ENCODE data around the gene EVI5L.
"Not testable (repeated sequence)": the region's sequence is repeated elsewhere in the genome, so short reads cannot be mapped to it uniquely, and the experiment has no call there.

Gene EVI5L

DNA sequence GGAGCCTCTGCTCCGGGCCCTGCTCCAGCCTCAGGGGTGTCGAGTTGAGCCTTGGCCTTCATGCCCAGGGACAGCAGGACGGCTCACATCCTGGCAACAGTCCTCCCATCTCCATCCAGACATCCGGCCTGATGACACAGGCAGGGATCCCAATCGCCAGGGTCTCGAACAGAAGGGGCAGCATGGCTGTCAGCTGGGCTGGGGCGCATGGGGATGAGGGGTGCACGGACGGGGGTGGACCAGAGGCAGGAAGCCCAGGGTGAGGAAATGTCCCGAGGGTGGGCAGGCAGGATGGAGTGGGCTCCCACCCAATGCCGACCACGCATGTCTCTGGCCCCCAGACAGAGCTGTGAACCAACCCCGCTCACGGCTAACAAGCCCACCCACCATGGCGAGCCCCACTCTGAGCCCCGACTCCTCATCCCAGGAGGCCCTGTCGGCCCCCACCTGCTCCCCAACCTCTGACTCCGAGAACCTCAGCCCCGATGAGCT, 16.2 kb downstream of the EVI5L start:
- no peak for DNase-seq (ENCODE audit: low read depth in 2 of 2)

DNA sequence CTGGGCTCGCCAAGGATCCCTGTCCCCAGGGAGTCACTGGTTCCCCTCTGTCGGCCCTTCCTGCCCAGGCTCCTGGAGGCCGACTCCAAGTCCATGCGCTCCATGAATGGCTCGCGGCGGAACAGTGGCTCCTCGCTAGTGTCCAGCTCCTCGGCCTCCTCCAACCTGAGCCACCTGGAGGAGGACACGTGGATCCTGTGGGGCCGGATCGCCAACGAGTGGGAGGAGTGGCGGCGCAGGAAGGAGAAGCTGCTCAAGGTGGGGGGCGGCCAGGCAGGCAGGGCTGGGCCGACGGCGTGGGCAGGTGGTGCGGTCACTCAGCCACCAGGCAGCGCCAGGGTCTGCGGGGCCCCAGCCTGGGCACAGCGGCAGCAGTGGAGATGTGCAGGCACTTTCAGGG, 17.6 kb downstream of the EVI5L start:
- DNase-seq (ENCODE audit: low read depth in 2 of 2), result no peak

DNA sequence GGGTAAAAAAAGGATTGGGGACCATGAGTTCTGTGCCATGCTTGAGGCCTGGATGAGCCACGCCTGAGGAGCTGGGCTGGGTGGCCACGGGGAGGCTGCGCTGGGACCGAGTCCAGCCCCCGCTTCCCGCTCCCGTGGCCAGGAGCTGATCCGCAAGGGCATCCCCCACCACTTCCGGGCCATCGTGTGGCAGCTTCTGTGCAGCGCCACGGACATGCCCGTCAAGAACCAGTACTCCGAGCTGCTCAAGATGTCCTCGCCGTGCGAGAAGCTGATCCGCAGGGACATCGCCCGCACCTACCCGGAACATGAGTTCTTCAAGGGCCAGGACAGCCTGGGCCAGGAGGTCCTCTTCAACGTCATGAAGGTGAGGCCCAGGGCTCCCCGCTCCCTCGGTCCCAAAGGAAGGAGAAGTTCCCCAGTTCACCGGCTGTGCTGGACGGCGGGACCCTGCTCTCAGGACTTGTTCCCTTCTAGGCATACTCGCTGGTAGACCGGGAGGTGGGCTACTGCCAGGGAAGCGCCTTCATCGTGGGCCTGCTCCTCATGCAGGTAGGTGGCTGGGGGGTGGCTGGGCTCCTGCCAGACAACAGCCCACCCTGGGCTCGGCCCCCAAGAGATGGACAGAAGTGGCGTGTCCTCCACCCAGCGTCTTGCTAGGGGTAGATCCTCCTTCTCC, 18.9 kb downstream of the EVI5L start:
- DNase-seq (ENCODE audit: low read depth in 2 of 2), result no peak

DNA sequence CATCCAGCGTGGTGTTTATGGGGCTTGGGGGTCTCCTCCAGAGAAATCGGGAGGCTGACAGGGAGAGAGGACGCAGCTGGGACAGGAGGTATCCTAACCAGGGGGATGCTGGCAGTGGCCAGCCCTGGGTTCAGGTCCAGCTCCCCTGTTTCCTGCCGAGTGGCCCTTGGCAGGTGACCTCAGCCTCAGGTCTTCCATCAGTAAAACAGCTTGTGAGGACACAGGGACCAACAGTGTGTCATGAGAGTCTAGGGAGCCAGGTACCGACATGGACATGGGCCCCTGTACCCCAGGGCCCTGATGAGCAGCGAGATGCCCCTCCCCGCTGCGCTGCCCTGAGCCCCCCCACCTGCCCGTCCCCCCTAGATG, 19.6 kb downstream of the EVI5L start:
- DNase-seq (ENCODE audit: low read depth in 2 of 2), result no peak

DNA sequence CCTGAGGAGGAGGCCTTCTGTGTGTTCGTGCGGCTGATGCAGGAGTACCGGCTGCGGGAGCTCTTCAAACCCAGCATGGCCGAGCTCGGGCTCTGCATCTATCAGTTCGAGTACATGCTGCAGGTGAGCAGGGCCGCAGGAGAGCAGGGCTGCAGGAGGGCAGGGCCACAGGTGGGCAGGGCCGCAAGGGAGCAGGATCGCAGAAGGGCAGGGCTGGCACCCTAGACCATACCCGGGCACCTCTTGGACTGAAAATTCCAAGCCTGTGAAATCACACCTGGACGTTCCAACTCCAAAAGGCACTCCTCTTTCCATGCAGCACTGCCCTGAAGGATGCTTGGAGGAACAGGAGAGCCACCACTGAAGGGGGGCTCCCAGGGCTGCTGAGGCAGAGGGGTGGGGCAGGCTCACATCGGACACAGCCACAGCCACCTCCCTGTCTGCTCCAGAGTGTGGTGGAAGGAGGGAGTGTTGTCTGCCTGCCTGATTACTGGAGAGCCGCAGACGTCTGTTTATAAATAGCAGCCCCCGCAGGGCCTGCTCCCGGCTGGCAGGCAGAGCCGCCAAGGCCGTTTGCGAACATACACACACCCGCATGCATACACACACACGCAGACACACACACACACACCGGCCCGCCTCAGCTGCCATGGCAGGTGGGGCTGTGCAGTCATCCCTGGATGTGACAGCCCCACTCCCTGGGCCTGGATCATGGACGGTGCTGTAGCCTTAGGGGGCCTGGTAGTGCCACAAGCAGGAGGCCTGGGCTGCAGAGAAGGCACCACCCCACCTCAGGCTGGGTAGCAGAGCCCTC, 20.2 kb downstream of the EVI5L start:
- DNase-seq (ENCODE audit: low read depth in 2 of 2), result no peak

DNA sequence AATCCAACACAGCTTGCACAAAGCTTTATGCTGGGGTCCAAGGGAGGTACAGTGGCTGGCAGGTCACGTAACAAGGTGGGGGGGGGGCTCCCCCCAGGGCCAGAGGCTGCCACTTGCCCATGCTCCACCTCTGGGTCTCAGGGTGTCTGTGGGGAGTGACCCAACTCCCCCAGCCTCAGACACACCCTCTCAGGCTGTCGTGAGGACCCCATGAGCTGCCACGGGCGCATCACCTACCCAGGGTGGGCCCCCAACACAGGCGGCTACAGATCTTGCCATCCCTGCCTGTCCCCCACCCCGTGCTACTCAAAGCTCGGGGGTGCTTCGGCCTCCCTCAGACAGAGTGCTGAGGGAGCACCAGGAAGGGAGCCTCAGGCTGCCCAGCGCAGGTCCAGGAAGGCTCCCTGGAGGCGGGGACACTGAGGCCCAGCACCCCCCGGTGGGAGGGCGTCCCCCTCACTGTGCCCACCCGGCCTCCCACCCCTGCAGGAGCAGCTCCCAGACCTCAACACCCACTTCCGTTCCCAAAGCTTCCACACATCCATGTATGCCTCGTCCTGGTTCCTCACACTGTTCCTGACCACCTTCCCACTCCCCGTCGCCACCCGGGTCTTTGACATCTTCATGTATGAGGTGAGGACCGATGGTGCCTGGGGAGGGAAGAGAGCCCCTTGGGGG, 21.1 kb downstream of the EVI5L start:
- DNase-seq (ENCODE audit: low read depth in 2 of 2), result no peak

DNA sequence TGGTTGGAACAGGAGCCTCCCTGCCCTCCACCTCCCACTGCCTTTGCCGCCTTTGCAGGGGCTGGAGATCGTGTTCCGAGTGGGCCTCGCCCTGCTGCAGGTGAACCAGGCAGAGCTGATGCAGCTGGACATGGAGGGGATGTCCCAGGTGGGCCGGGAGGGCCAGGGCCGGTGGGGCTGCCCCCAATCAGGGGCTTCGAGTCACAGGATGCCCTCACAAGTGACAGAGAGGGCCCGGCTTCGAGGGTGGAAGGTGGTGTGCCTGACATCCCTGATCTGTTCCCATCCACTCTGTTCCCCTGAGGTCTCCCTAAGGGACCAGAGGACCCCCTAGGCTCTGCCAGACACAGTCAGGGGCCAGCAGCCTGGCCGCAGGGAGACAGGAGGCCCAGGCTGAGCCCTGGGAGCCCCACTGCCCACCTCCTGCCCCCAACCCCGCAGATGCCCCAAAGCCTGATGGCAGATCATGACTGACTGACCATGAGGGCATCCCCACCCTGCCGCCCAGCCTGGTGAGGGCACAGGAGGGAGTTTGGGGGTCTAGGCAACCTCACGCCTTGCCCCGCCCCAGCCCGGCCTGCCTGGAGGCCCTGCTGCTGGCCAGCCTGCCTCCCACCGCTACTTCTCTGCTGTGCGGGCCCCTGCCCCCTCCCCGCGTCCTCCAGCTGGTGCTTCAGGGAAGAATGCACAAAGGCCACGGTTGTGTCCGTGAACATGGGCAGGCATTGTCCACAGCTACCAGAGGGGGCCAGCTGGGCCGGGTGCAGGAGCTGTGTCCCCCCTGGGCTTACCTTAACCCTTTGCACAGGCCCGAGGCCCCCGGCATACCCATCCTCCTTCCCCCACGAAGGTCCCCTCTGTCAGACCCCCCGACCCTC, 21.8 kb downstream of the EVI5L start:
- no peak for DNase-seq (ENCODE audit: low read depth in 2 of 2)

DNA sequence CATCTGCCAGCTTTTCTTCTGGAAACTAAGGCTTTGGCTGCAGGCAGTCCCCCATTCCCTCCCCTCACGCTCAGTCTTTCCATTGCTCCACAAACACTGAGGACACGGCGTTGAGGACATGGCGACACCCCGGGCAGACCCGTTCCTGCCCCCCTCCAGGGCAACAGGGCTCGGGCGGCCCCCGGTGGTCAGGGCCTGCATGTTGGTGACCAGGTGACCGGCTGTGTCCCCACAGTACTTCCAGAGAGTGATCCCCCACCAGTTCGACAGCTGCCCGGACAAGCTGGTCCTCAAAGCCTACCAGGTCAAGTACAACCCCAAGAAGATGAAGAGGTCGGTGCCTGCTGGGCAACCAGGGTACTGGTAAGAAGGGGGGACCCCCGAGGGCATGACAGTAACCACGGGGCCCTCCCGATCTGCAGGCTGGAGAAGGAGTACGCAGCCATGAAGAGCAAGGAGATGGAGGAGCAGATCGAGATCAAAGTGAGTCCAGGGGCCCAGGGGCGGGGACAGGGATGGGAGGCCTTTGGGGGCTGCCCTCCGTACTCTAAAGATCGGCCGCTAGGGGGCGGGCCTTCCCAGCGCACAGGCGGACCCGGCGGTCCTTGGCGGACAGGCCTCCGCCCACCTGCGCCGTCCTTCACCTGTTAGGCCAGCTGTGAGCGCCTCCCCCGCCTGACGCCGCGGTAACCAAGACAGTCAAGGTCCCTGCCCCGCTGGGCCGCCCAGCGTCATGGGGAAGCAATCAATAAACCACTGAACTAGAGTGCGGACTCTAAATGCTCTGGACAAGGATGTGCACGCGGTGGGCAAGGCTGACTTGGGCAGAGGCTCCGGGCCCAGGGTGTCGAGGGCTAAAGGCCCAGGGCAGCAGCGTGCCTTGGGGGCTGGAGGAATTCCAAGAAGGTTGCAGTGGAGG, 23.1 kb downstream of the EVI5L start:
- peak in 1 of 2 donors; percentile 44 for DNase-seq (ENCODE audit: low read depth in 2 of 2)

DNA sequence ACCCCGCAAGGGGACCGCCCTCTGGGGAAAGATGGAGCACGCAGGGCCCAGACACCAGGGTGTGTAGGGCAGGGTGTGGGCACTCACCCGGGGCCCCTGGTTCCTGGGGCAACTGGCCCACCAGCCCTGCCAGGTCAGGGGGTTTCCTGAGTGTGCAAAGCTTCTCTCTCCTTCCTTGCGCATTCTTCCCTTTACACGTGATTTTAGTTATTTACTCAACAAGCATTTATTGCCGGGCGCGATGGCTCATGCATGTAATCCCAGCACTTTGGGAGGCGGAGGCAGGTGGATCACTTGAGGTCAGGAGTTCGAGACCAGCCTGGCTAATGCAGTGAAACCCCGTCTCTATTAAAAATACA, 23.7 kb downstream of the EVI5L start:
- DNase-seq (ENCODE audit: low read depth in 2 of 2), result no peak

DNA sequence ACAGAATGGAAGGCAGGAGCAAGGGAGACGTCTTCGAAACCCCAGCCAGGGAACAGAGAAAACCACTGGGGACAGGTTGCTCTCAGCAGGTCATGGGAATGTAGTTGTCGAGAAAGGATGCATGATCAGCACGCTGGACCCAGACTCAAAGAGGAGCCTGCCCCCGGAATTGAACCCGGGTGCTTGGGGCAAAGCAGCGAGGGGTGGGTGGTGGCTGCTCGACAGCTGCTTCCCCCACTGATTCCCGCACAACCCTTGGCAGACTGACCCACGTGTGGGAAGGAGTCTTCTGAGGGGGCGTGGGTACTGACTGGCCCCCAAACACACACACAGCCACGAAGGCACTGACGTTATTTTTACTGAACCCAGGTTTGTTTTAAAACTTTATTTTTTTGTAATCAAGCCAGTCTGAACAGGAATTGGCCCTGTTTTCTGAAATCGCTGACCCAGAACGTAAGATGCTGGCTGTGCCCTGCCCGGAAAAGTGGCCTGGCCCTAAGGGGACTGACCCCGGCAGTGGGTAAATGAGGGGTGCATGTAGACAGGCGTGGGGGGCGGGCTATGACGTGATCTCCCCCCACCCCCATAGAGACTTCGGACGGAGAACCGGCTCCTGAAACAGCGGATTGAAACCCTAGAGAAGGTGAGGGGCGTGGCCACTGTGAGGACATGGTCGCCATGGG, 25.5 kb downstream of the EVI5L start:
- no peak for DNase-seq (ENCODE audit: low read depth in 2 of 2)

DNA sequence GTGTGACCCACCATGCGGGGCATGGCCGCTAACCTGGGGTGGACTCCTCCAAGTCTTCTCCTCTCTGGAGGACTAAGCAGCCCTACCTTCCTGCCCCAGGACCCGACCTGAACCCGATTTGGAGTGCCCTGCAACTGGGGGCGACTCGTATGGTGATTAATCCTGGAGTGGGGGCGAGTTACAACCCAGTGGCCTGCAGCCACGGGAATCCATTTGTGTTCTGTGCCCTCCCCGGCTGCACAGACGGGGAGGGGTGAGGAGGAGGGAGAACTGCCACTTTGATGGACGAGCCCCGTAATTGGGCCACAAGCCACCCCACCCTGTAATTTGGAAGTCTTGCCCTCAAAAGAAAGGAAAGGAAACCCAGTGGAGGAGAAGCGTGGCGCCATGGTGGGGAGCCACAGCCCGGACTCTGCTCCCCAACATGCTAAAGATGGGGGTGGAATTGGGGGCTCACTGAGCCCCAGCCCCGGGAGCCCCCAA, 26.1 kb downstream of the EVI5L start:
- no peak for DNase-seq (ENCODE audit: low read depth in 2 of 2)

DNA sequence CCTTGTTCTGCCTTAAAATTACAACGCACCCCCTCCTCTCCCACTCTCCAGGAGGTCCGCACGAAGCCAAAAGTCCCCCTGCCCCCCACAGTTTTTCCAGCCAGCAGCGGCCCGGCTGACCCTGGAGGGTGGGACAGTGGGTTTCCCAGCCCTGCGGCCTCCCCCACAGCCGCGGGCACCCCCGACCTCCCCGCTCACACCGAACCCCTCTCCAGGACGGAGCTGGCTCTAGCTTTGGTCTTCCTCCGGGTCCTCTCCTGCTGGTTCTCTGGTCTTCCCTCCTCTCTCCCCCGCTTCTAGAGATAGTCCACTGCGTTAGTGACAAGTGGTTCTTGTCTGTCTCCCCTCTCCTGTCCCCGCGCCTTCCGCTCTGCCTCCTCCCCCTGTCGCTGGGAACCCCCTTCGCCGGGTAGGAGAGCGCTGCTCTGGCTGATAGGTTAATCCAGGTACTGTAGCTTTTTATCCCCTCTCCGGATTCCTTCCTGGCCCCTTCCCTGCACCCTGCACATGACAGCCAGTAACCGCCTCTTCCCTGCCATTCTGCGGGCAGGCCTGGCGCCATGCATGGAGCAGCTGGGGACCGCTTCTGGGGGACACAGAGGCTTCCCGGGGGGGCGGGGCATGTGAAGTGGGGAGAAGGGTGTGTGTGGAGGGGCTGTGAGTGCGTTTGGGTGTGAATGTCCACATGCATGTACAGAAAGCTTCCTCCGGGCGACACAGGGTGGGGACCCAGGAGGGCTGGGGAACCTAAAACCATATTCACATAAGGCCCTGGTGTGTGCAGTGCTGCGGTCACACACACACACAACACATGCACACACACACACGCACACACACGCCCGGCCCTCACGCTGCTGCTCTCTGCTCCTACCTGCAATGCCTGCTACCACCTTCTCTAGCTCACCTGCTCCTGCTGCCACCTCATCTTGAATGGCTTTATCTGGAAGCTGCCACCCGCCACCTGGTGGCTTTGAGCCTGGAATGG, 27.0 kb downstream of the EVI5L start:
- DNase-seq (ENCODE audit: low read depth in 2 of 2), result no peak

DNA sequence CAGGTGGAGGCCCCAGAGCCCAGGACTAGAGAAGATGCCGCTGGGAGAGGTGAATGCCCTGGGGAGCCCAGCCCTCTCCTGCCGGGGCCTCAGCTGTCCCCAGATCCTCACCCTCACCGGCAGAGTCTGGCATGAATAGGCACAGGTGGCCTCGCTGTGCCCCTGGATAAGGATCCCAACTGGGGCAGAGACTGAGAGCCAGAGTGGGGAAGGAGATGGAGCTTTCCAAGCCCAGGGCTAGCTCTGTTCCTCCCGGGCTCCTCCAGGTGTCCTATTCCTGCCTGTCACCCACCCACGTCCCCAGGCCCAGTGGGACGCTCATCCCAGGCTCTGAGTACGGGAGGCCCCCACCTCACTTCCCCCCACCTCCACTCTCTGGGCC, 27.7 kb downstream of the EVI5L start:
- DNase-seq (ENCODE audit: low read depth in 2 of 2), result no peak

DNA sequence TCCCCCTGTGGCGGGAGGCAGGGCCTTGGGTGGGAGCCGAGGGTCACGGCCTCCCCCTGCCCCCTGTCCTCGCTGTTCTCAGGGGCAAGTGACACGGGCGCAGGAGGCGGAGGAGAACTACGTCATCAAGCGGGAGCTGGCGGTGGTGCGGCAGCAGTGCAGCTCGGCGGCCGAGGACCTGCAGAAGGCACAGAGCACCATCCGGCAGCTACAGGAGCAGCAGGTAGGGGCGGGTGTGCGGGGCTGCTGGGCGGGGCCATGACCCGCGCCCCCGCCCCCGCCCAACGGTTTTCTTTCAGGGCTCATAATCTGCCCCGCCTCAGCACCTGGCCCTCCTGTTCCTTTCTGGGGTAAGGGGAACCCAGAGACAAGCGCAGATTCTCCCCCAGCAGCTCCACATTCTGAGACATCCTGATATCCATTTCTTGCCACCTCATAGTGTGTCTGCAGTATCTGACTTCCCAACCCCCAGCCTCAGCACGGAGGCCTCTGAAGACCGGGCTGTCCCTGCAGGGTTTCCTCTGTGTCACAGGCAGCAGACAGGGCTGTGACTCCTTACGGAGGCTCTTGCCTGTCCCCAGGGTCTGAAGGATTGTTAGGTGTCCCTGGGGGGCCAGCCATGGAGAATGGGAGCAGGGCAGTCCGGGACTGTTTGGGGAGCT, 28.2 kb downstream of the EVI5L start:
- no peak for DNase-seq (ENCODE audit: low read depth in 2 of 2)

DNA sequence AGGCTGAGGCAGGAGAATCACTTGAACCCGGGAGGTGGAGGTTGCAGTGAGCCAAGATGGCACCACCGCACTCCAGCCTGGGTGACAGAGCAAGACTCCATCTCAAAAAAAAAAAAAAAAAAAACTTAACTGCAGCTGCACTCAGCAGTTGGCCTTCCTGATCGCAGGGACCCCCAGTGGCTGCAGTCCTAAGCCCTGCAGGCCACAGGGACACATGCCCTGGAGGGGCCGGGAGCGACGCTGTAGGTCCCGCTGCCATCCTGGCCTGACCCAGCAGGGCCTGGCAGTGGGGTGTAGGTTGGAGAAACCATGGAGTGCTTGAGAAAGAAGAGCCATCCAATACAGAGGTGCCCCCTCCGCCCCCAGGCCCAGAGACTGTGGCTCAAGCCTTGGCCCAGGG, 29.1 kb downstream of the EVI5L start:
- not testable (repeated sequence) for DNase-seq (ENCODE audit: low read depth in 2 of 2)

DNA sequence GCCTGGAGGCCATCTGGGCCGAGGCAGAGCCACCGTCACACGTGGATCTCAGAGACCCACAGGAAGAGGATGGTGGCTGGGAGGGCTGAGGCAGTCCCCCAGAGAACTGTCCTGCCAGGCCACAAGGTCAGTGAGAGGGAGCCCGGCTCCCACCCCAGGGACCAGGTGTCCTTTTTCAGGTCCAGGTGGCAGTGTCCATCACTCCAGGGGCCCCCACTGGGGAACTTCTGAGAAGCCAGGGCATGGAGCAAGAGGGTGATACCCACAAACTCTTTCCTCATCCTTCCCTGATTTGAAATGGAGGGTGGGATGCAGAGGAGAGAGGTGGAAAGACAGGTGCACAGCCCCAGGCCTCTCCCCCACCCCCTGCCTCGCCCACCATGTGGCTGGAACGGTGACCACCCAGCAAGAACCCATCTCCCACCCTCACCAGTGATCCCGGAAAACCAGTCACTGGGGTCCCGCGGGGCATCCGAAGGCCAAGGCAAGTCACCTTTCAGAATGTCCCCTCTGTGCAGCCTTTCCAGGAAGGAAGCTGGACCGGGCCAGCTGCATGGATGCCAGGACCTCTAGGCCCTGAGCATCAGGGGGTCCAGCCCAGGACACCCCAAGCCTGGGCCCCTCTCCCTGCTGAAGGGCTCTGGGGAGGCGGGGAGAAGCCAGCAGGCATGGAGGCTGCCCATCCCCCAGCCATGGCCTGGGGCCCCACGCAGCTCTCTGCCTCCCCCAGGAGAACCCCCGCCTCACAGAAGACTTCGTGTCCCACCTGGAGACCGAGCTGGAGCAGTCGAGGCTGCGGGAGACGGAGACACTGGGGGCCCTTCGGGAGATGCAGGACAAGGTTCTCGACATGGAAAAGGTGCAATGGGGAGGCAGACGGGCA, 30.1 kb downstream of the EVI5L start:
- no peak for DNase-seq (ENCODE audit: low read depth in 2 of 2)
